Posterior vena cava (tissue), 2 donors: ENCODE results near the gene ARHGAP12. TPM values are rescaled to one million over a fixed set of nuclear protein-coding genes. Genes with fewer than 3 reads are reported as not detected.
A peak's percentile ranks its signal among the peaks of the same experiment; 100 is the strongest.
"Not testable (repeated sequence)": the region's sequence is repeated elsewhere in the genome, so short reads cannot be mapped to it uniquely, and the experiment has no call there.

ENCODE experiments used
- DNase-seq: peaks from one replicate; pipeline ENCODE4 v3.0.0-alpha.2; 2020; ENCODE audit warnings: low spot score
- intact Hi-C, 2 donors: fragments of 100-400 bp; cut with DNase I; formaldehyde crosslinking; loops; one replicate each; pipeline versions ENCODE4 v1.14.1 to v1.14.2; 2022 to 2023
- long read RNA-seq, 2 donors: library from polyadenylated mRNA; unstranded; transcript quantifications; one replicate each; pipeline ENCODE4 v2.0.0, GENCODE V29; 2020 to 2021
- total RNA-seq, 2 donors: library from RNA; stranded (reverse); fragmentation: NEBNext Ultra II Directional; extraction: Animal tissue kit (Norgen Biotek cat#: 25700); gene quantifications; one replicate each; pipeline ENCODE4 v1.2.1, GENCODE V29; 2021
- donor health status: DM: yes; HTN: yes; CAD: no.
- donor health status: DM: yes; HTN: yes; CAD: no.

The ARHGAP12 gene, protein sequence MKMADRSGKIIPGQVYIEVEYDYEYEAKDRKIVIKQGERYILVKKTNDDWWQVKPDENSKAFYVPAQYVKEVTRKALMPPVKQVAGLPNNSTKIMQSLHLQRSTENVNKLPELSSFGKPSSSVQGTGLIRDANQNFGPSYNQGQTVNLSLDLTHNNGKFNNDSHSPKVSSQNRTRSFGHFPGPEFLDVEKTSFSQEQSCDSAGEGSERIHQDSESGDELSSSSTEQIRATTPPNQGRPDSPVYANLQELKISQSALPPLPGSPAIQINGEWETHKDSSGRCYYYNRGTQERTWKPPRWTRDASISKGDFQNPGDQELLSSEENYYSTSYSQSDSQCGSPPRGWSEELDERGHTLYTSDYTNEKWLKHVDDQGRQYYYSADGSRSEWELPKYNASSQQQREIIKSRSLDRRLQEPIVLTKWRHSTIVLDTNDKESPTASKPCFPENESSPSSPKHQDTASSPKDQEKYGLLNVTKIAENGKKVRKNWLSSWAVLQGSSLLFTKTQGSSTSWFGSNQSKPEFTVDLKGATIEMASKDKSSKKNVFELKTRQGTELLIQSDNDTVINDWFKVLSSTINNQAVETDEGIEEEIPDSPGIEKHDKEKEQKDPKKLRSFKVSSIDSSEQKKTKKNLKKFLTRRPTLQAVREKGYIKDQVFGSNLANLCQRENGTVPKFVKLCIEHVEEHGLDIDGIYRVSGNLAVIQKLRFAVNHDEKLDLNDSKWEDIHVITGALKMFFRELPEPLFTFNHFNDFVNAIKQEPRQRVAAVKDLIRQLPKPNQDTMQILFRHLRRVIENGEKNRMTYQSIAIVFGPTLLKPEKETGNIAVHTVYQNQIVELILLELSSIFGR
- 10 to 100 TPM; 27.6 to 32.6 TPM for total RNA-seq
- long read RNA-seq, donor 1, full-length matches to known transcripts: 1 of 8 reads
- long read RNA-seq, donor 1, partial matches to known transcripts: 3 of 8 reads
- long read RNA-seq, donor 1, other reads (novel, unspliced or antisense): 4 of 8 reads
- long read RNA-seq, donor 2, full-length matches to known transcripts: 1 of 16 reads
- long read RNA-seq, donor 2, partial matches to known transcripts: 14 of 16 reads
- long read RNA-seq, donor 2, other reads (novel, unspliced or antisense): 1 of 16 reads

GRCh38 chr10:31928549-31929260, at the start of gene ARHGAP12:
TSS of gene ARHGAP12 (minus strand) at chr10:31928831. CDS start at chr10:31908855, 19,976 bp downstream.
- DNase-seq: peak; percentile 97
- intact Hi-C loops: no loop called here

- no peak for DNase-seq
- intact Hi-C loops: no loop called here
Measured at GRCh38 chr10:31978156-31978483, 49.5 kb upstream of the ARHGAP12 start.

DNA sequence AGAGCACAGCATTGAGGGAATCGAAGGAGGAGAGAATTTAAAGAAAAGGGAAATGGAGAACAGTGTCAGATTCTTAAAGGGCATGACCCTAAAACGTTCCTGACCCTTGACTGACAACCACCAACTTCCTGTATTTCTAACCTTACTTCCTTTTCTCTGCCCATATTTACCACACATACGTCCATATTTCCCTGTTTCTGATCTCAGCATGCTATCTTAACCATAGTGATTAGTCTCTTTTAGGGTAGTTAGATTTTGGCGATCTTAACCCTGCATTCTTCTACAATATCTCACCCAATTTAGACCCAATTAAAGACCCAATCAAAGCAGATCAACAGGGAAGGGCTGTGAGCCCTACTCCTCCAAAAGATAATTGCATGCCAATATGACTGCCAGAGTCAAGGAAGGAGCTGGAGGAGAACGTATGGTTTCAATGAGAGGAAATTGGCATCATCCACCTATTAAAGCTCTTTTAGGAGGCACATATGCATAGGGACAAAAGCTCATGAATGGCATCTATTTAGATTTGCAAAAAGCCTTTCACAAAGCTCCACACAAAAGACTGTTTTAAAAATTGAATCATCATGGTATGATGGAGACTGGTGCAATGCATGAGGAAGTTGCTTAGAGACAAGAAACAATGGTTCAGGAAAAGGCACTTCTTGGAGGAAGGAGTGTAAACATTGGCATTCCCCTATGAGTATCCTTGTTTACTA, 49.0 kb upstream of the ARHGAP12 start:
- intact Hi-C loops: no loop called here
- no peak for DNase-seq

DNA sequence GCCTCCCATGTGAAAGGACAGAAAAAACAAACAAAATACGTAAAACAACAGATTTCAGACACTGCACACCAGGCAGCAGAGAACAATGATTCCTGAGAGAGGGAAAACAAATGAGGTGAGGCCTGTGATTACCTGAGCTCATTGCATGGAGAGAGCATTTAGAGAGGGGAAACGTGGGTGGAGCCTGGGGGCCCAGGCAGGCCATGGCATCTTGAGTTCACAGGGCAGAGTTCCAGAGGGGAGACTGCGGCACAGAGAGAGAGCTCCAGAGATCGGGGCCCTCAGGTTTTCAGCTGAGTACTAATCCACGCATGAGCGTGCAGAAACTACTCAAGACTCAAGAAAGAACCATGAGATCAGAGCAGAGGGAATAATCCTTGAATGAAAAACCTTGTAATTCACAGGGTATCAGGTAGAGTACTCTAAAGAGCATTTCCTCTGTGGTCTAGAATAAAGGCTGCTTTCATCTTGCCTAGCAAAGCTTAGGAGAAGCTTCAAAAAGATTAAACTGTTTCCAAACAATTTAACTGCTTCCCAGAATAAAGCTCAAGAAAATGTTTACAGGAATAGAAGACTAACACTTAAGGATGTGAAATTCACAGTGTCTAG, 46.6 kb upstream of the ARHGAP12 start:
- DNase-seq: no peak
- intact Hi-C loops: no loop called here

- no peak for DNase-seq
- intact Hi-C loops: no loop called here
Measured at GRCh38 chr10:31974434-31975124, 45.9 kb upstream of the ARHGAP12 start.

DNA sequence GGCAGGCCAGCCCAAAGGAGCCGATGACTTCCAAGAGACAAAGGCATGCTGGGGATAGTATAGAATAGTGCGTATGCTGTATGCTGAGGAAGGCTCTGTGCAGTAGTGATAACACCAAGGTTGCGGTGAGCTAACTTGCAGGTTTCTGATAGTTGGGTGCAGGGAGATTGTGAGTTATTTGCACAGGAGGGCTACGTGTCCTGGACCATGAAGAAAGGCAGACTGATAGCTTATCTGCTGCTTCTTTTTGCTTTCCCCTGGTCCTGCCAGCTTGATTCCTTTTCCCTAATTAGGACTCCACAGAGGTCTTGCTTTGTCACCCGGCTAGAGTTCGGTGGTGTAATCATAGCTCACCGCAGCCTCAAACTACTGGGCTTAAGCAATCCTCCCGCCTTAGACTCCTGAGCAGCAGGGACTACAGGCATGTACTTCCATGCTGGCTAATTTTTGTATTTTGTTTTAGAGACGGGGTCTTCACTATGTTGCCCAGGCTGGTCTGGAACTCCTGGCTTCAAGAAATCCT, 43.9 kb upstream of the ARHGAP12 start:
- DNase-seq: no peak
- intact Hi-C loops: no loop called here

GRCh38 chr10:31969847-31970246, 41.2 kb upstream of the ARHGAP12 start:
- intact Hi-C loops: not testable (repeated sequence)

DNA sequence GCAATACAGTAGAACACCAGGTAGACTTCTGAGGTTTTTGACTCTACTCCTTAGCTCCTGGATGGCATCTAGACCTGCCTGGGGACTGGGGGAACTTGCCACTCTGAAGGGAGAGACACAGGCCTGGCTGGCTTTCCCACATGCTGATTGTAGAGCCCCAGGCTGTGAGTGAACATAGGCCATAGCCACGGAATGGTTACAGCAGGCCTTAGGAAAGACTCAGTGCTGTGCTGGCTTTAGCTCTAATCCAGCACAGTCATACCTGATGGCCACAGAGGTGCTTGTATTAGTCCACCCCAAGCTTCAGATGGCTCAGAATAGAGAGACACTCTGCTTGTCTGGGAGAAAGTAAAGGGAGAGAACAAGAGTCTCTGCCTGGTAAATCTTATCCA, 35.0 kb upstream of the ARHGAP12 start:
- intact Hi-C loops: no loop called here
- DNase-seq: no peak

More at GRCh38 chr10:31969847-31970246, 41.2 kb upstream of the ARHGAP12 start:
- not testable (repeated sequence) for DNase-seq

DNA sequence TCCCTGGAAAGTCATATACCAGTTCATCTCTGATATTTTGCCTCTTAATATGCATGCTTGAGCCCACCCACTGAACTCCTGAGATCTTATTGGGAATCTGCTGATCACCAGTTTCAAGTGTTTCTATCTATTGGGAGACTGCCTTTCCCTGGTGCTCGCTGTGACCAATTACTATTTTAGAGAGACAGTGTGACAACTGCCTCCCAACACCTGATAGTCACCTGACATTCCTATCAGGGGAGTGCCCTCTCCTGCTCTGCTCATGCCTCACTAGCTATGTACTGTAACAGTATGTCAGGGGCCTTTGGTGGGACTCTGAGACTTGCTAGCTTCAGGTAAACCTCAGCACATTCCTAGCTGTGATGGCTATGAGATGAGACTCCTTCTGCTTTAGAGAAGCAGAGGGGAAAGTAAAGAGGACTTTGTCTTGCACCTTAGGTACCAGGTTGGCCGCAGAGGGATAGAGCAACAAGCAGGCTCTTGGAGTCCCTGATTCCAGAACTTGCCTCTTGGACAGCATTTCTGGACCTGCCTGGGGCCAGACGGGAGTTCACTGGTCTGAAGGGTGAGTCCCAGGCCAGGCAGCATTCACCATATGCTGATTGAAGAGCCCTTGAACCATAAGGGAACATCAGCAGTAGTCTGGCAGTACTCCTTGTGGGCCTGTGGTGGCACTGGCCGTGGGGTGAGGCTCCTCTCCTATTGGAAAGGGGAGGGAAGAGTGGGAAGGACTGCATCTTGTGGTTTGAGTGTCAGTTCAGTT, 34.4 kb upstream of the ARHGAP12 start:
- intact Hi-C loops: no loop called here
- DNase-seq: no peak

GRCh38 chr10:31961277-31962074, 32.8 kb upstream of the ARHGAP12 start:
- intact Hi-C loops: no loop called here
- DNase-seq: no peak

- intact Hi-C loops: no loop called here
- no peak for DNase-seq
Measured at GRCh38 chr10:31959461-31960173, 31.0 kb upstream of the ARHGAP12 start.

- no peak for DNase-seq
- intact Hi-C loops: no loop called here
Measured at GRCh38 chr10:31958856-31959255, 30.2 kb upstream of the ARHGAP12 start.

GRCh38 chr10:31956200-31956946, 27.7 kb upstream of the ARHGAP12 start:
- no peak for DNase-seq
- intact Hi-C loops: no loop called here

GRCh38 chr10:31954410-31955191, 26.0 kb upstream of the ARHGAP12 start:
- DNase-seq: no peak
- intact Hi-C loops: no loop called here
